GM12878 (cell line): Measurements from ENCODE around the gene DHRS1. TPM values are rescaled to one million over a fixed set of nuclear protein-coding genes. Genes with fewer than 3 reads are reported as not detected.
A peak's percentile ranks its signal among the peaks of the same experiment; 100 is the strongest.

ENCODE experiments used
- ATAC-seq: fragments of 200-7000 bp; cut with Tn5 transposase; 3 replicates; pipeline ENCODE4 v1.9.1; 2020; ENCODE audit warnings: mild to moderate bottlenecking, moderate library complexity
- Bru-seq: library from RNA; stranded (reverse); fragments of 400-500 nt; gene quantifications from one replicate; lab custom pipeline; 2021; lab: Mats Ljungman, UMichigan
- BruChase-seq, 2 experiments: library from RNA; stranded (reverse); fragments of 400-500 nt; gene quantifications; one replicate each; lab custom pipeline; 2021; lab: Mats Ljungman, UMichigan
- BruUV-seq: library from RNA; stranded (reverse); fragments of 400-500 nt; replicated peaks from 2 replicates; lab custom pipeline; 2021; lab: Mats Ljungman, UMichigan
- CTCF ChIA-PET: fragments of 300-600 bp; sonication (Branson Sonifier 250); formaldehyde crosslinking; extraction: SDS; loops from one replicate; lab custom pipeline; 2021; ENCODE audit warnings: inconsistent platforms; lab: Yijun Ruan, JAX
- POLR2A ChIA-PET: fragments of 350-600 bp; formaldehyde crosslinking; extraction: SDS; loops from one replicate; lab custom pipeline; 2021; ENCODE audit warnings: inconsistent platforms; lab: Charles Lee
- RAD21 ChIA-PET: fragments of 300-600 bp; sonication (Branson Sonifier 250); formaldehyde crosslinking; loops from one replicate; lab custom pipeline; 2023; ENCODE audit warnings: antibody characterized with exemption; ENCODE audit not compliant: unreplicated experiment; lab: Charles Lee
- SMC1A ChIA-PET: fragments of 300-600 bp; sonication (Branson Sonifier 250); formaldehyde crosslinking; loops from one replicate; lab custom pipeline; 2023; ENCODE audit not compliant: unreplicated experiment, uncharacterized antibody; lab: Charles Lee
- DNase-seq: peaks from one replicate; pipeline ENCODE4 v3.0.0-alpha.2; 2011; ENCODE audit warnings: low read depth, low spot score
- FAIRE-seq: peaks from 3 replicates; lab custom pipeline; 2011; peaks lifted over from hg19 to GRCh38; lab: Jason Lieb, UNC
- H2AFZ ChIP-seq: 2 replicates; pipeline ENCODE4 v1.6.0; 2011; ENCODE audit warnings: low read depth, low read length, control low read depth; ENCODE audit not compliant: control insufficient read depth
- H3K27ac ChIP-seq: 2 replicates; pipeline ENCODE4 v1.5.1; 2011; ENCODE audit warnings: control low read depth; ENCODE audit not compliant: control insufficient read depth, insufficient read depth
- H3K27me3 ChIP-seq, 2 experiments: replicated peaks in 1 of 2; 2 replicates each; pipeline versions ENCODE4 v1.6.0 to v1.6.1; 2011; ENCODE audit warnings: low read length in 1 of 2; ENCODE audit not compliant: control insufficient read depth in 2 of 2, insufficient read depth in 2 of 2
- H3K36me3 ChIP-seq, 2 experiments: 2 replicates each; pipeline ENCODE4 v1.5.1; 2011; ENCODE audit warnings: low read length in 1 of 2; ENCODE audit not compliant: control insufficient read depth in 2 of 2, insufficient read depth in 2 of 2
- H3K4me1 ChIP-seq: 2 replicates; pipeline ENCODE4 v1.6.1; 2011; ENCODE audit warnings: mild to moderate bottlenecking, low read length, moderate library complexity, mixed read lengths; ENCODE audit not compliant: control insufficient read depth, insufficient read depth
- H3K4me2 ChIP-seq: 2 replicates; pipeline ENCODE4 v1.6.0; 2011; ENCODE audit warnings: control low read depth; ENCODE audit not compliant: control insufficient read depth, insufficient read depth
- H3K4me3 ChIP-seq: fragments of 200-600 bp; sonication (generic); 2 replicates; pipeline ENCODE4 v1.5.1; 2016
- H3K79me2 ChIP-seq: 2 replicates; pipeline ENCODE4 v1.6.0; 2011; ENCODE audit warnings: low read length; ENCODE audit not compliant: control insufficient read depth, insufficient read depth
- H3K9ac ChIP-seq: 2 replicates; pipeline ENCODE4 v1.8.0; 2011; ENCODE audit warnings: low read length, control low read depth, mixed read lengths; ENCODE audit not compliant: control insufficient read depth, insufficient read depth
- H3K9me3 ChIP-seq: replicated peaks from 3 replicates; pipeline ENCODE4 v1.5.1; 2011; ENCODE audit warnings: mild to moderate bottlenecking, low read length; ENCODE audit not compliant: control insufficient read depth, insufficient read depth
- H4K20me1 ChIP-seq: 2 replicates; pipeline ENCODE4 v1.6.0; 2011; ENCODE audit not compliant: control insufficient read depth, insufficient read depth
- BRCA1 ChIP-seq: IDR thresholded peaks from 2 replicates; pipeline ENCODE4 v1.6.1; 2011; ENCODE audit warnings: low read depth, low read length, improper control_type of control experiment
- CHD2 ChIP-seq: IDR thresholded peaks from 2 replicates; pipeline ENCODE4 v1.6.1; 2011; ENCODE audit warnings: low read depth, low read length, improper control_type of control experiment, borderline replicate concordance
- HCFC1 ChIP-seq: fragments of 150-350 bp; IDR thresholded peaks from 2 replicates; pipeline ENCODE4 v1.6.1; 2014; ENCODE audit warnings: low read length
- IKZF2 ChIP-seq, 2 experiments: fragments of 450-650 bp; IDR thresholded peaks; 2 replicates each; pipeline ENCODE4 v1.6.1; 2017; ENCODE audit warnings: mild to moderate bottlenecking in 2 of 2, moderate library complexity in 2 of 2
- MYB ChIP-seq: fragments of 150-350 bp; IDR thresholded peaks from 2 replicates; pipeline ENCODE4 v1.6.1; 2014; ENCODE audit warnings: mild to moderate bottlenecking, low read depth, low read length, borderline replicate concordance
- NFIC ChIP-seq: IDR thresholded peaks from 2 replicates; pipeline ENCODE4 v1.6.1; 2012; ENCODE audit warnings: low read depth, mild to moderate bottlenecking, inconsistent platforms, low read length, moderate library complexity
- POLR2A ChIP-seq: IDR thresholded peaks from 2 replicates; pipeline ENCODE4 v1.6.1; 2011; ENCODE audit warnings: low read depth, mild to moderate bottlenecking, low read length
- RBBP5 ChIP-seq: fragments of 200-600 bp; sonication (generic); conservative IDR thresholded peaks from 2 replicates; pipeline ENCODE4 v1.6.1; 2016
- SMC3 ChIP-seq: IDR thresholded peaks from 2 replicates; pipeline ENCODE4 v1.6.1; 2011; ENCODE audit warnings: low read length, improper control_type of control experiment, borderline replicate concordance
- SREBF1 ChIP-seq: IDR thresholded peaks from 2 replicates; pipeline ENCODE4 v1.6.1; 2012; ENCODE audit warnings: mild to moderate bottlenecking, low read length
- SREBF2 ChIP-seq: IDR thresholded peaks from 2 replicates; pipeline ENCODE4 v1.6.1; 2012; ENCODE audit warnings: mild to moderate bottlenecking, low read length
- SRF ChIP-seq, 2 experiments: IDR thresholded peaks; 2 replicates each; pipeline ENCODE4 v1.6.1; 2011; ENCODE audit warnings: low read depth in 2 of 2, low read length in 2 of 2, mild to moderate bottlenecking in 1 of 2, moderate library complexity in 1 of 2
- YY1 ChIP-seq: IDR thresholded peaks from 2 replicates; pipeline ENCODE4 v1.6.1; 2011; ENCODE audit warnings: low read depth, mild to moderate bottlenecking, low read length
- ZNF217 ChIP-seq: fragments of 450-650 bp; IDR thresholded peaks from 2 replicates; pipeline ENCODE4 v1.6.1; 2017; ENCODE audit warnings: antibody characterized with exemption, mild to moderate bottlenecking
- WGBS: methylation state at CpG from one replicate; pipeline ENCODE4 v1.1.6; 2016; ENCODE audit warnings: low lambda C conversion rate; ENCODE audit not compliant: insufficient replicate concordance, insufficient coverage; ENCODE audit errors: missing lambda C conversion rate; 5-methylcytosine and 5-hydroxymethylcytosine counted together
- in situ Hi-C: fragments of 300-500 bp; cut with MboI; formaldehyde crosslinking; loops from 9 replicates; pipeline ENCODE4 v1.14.3; 2018; ENCODE audit warnings: mixed read lengths
- intact Hi-C: fragments of 100-400 bp; cut with micrococcal nuclease; formaldehyde crosslinking; loops from one replicate; pipeline ENCODE4 v1.14.2; 2022; ENCODE audit not compliant: unreplicated experiment
- long read RNA-seq, 2 experiments: library from polyadenylated mRNA; unstranded; transcript quantifications; one replicate each; pipeline ENCODE4 v2.0.0, GENCODE V29; 2019 to 2020
- polyA minus RNA-seq, 3 experiments: library from RNA; depleted of rRNA, polyadenylated mRNA; stranded (reverse); fragments of >200 nt; gene quantifications; 2 replicates each; pipeline ENCODE4 v1.2.3, GENCODE V29; 2011
- polyA plus RNA-seq, 11 experiments: library from polyadenylated mRNA; depleted of rRNA in 4 of 11; unstranded in 6 of 11; stranded (reverse) in 5 of 11; fragments of >200 nt; fragmentation: Nextera tagmentation in 4 of 11; fragmentation: Illumina TruSeq in 1 of 11; extraction: Ambion mirVana in 4 of 11; extraction: Trizol in 1 of 11; gene quantifications; 1 replicate in 1 of 11; 2 replicates in 10 of 11; pipeline versions ENCODE4 v1.2.1 to v1.2.3, GENCODE V29; 2011 to 2016; ENCODE audit warnings: inconsistent platforms in 2 of 11, missing spikeins in 2 of 11, low read depth in 1 of 11
- total RNA-seq, 4 experiments: library from RNA; depleted of rRNA in 3 of 4; stranded (reverse); fragments of >200 nt in 3 of 4; fragmentation: Illumina TruSeq in 1 of 4; extraction: Trizol in 1 of 4; gene quantifications; 2 replicates each; pipeline versions ENCODE4 v1.2.1 to v1.2.3, GENCODE V29; 2013 to 2021
- TF ChIP-seq, protein P1 (sequence below): IDR thresholded peaks from 2 replicates; pipeline ENCODE4 v1.6.1; 2012; ENCODE audit warnings: low read depth, low read length, improper control_type of control experiment
- TF ChIP-seq, protein P2 (sequence below): IDR thresholded peaks from 2 replicates; pipeline ENCODE4 v1.6.1; 2012; ENCODE audit warnings: low read depth, low read length, improper control_type of control experiment

DHRS1 gene
- 26.2 and 30.6 TPM in 2 replicates for total RNA-seq (2013; cell fraction: nucleolus; rRNA removed)
- total RNA-seq (2014; rRNA removed) (14.0 and 17.6 TPM in 2 replicates), total RNA-seq (2014; rRNA removed; fragmentation: Illumina TruSeq; extraction: Trizol) (12.1 and 12.6 TPM in 2 replicates), total RNA-seq (2021) (23.3 and 26.8 TPM in 2 replicates), polyA plus RNA-seq (2011; rRNA removed) (12.6 and 16.0 TPM in 2 replicates), polyA plus RNA-seq (2014; fragmentation: Illumina TruSeq; extraction: Trizol) (16.9 and 26.1 TPM in 2 replicates), polyA plus RNA-seq (2014; fragmentation: Nextera tagmentation; extraction: Ambion mirVana) (10 to 100 TPM; 44.6 to 45.0 TPM), polyA plus RNA-seq (2014; rRNA removed) (25.3 and 29.2 TPM in 2 replicates), polyA plus RNA-seq (2016; fragmentation: Nextera tagmentation; extraction: Ambion mirVana) (10 to 100 TPM; 30.4 to 32.5 TPM), polyA minus RNA-seq (2011; rRNA and poly(A)+ RNA removed) (28.5 and 60.5 TPM in 2 replicates), Bru-seq, nascent RNA (percentile 74 among the genes with signal in this experiment), BruChase-seq, experiment 1, labeled RNA remaining after a 6-hour chase (percentile 72 among the genes with signal in this experiment), BruChase-seq, experiment 2, labeled RNA remaining after a 2-hour chase (percentile 74 among the genes with signal in this experiment)
- polyA plus RNA-seq (2011; ENCODE audit: low read depth), result 49.4 TPM
- polyA plus RNA-seq (2011; cell fraction: cytosol; rRNA removed), result 57.3 and 58.0 TPM in 2 replicates
- 153 and 174 TPM in 2 replicates for polyA plus RNA-seq (2011; cell fraction: nucleus; rRNA removed)
- polyA plus RNA-seq (2012), result 20.9 and 22.8 TPM in 2 replicates
- polyA minus RNA-seq (2011; cell fraction: cytosol; rRNA and poly(A)+ RNA removed), result 9.2 and 12.8 TPM in 2 replicates
- polyA minus RNA-seq (2011; cell fraction: nucleus; rRNA and poly(A)+ RNA removed), result 19.8 and 27.7 TPM in 2 replicates
- long read RNA-seq, experiment 1, transcript DHRS1-201 (9 exons, 1,480 nt), result major isoform, 11 of 15 reads
- long read RNA-seq, experiment 1, partial matches to known transcripts, result 1 of 15 reads
- long read RNA-seq, experiment 1, other reads (novel, unspliced or antisense), result 3 of 15 reads
- long read RNA-seq, experiment 2, transcript DHRS1-201 (9 exons, 1,480 nt), result major isoform, 72 of 88 reads
- long read RNA-seq, experiment 2, partial matches to known transcripts, result 2 of 88 reads
- long read RNA-seq, experiment 2, other reads (novel, unspliced or antisense), result 10 of 88 reads

DNA sequence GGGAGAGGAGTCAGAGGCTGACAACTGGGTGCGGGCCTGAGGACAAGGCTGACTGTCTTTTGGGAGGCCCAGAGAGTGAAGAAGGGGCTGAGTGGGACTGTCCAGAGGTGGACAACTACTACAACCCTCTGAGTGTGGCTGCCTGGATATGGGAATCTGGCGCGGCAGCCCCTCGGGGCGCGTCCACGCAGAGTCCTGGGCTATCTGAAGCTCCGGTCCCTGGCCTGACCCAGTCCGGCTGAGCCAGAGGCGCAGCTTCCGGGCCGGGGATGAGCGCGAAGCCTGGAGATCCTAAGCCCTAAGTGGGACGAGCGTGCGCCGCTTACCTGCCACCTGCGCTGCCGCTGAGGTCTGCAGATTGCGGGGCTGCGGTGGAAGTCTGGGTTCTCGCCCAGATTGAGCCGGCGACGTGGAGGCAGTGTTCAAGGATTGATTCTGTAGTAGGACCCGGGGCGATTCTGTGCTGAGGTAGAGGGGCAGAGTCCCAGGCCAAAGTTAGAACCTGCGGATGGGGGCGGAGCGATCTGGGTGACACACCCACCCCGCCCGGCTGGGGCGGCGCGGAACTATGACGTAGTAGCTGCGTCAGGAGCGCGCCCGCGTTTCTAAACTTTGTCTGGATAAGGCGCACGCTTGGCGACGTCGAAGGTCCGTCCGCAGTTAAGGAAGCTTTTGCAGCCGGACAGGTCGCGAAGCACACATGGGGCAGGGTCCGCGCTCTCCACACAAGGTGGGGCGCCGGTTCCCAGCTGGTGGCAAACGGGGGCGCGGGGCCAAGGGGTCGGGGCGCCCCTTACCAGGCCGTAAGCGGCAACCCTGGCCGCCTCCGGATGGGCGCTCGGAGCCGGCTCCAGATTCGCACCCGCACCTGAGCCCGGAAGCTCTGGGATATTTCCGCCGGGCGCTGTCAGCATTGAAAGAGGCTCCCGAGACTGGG, at the start of gene DHRS1, which contains the start of gene NOP9:
Gene DHRS1 (minus strand): TSS at position 526 of the 937 bp plus-strand sequence. CDS start 674 bp downstream, outside the sequence.
Gene NOP9 (plus strand): TSS at position 596 of the 937 bp plus-strand sequence. CDS start 105 bp downstream, at position 701.
- Histone ChIP-seq H3K79me2 (peaks cover 23% of the 10 kb centered on the region), H3K27me3 (no peaks in the 10 kb centered on the region), H3K27ac (peak within 1 kb of the TSS; percentile 51), H3K4me3 (peak within 1 kb of the TSS; percentile 96), H3K9me3 (no peaks in the 10 kb centered on the region), H3K4me1 (peaks cover 25% of the 10 kb centered on the region), H3K4me2 (peak within 1 kb of the TSS; percentile 95), H3K36me3 (peaks cover 12 to 30% of the 10 kb centered on the region in 2 experiments), H3K9ac (peak within 1 kb of the TSS; percentile 74), H2AFZ (peak within 1 kb of the TSS; percentile 85), H4K20me1 (no peaks in the 10 kb centered on the region)
- ChIA-PET CTCF (interaction anchor here (0.7 to 13.4 kb wide), 13 partner anchors 9 to 242 kb away, joined by 3 to 368 read pairs (median 5); partner anchors contain the start of genes CIDEB, LTB4R, LTB4R2 and MDP1), SMC1A (interaction anchor here (1.0 to 10.1 kb wide), 9 partner anchors 7 to 139 kb away, joined by 3 to 201 read pairs (median 17); partner anchors contain the start of genes CIDEB, IRF9, MDP1 and RABGGTA), POLR2A (interaction anchor here (0.9 to 9.0 kb wide), 9 partner anchors 8 to 138 kb away, joined by 3 to 118 read pairs (median 5); partner anchors contain the start of genes CIDEB, IRF9, MDP1 and TINF2), RAD21 (interaction anchor here (0.6 to 7.8 kb wide), 16 partner anchors 8 to 406 kb away, joined by 3 to 231 read pairs (median 4); partner anchors contain the start of genes CIDEB, IPO4, MDP1 and RABGGTA)
- FAIRE-seq (peak; percentile 74), ATAC-seq (peak; percentile 79), DNase-seq (peak; percentile 65)
- 1% methylated on average over 75 of the region's 75 CpGs for WGBS
- TSS peak; percentile 75 for BruUV-seq
- in situ Hi-C loops (loop anchor here (5.0 kb wide), 1 partner anchor 57 kb away; the partner anchor contains the start of gene TINF2), intact Hi-C loops (loop anchor here (5.0 kb wide), 2 partner anchors 152 to 207 kb away; partner anchors contain the start of genes PCK2, PSME2 and RNF31)
- TF ChIP-seq POLR2A (peak; percentile 85), RBBP5 (no peak), BRCA1 (no peak), MYB (no peak), SREBF2 (no peak), ZNF217 (no peak), IKZF2 (IDR thresholded peaks at IDR 0.05) (no peak), NFIC (no peak), SMC3 (no peak), CHD2 (peak; percentile 60; the same call in 1 of the 2 replicates), YY1 (peak; percentile 74; the same call in 1 of the 2 replicates), HCFC1 (peak; percentile 78), SREBF1 (no peak), SRF (IDR thresholded peaks at IDR 0.05; ENCODE audit: low read depth in 2 of 2, low read length in 2 of 2) (peak; percentile 25 to 90; a peak in 3 of 4 replicates)
- TF ChIP-seq, protein P1, sequence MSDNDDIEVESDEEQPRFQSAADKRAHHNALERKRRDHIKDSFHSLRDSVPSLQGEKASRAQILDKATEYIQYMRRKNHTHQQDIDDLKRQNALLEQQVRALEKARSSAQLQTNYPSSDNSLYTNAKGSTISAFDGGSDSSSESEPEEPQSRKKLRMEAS, result peak; percentile 73
- TF ChIP-seq, protein P2, sequence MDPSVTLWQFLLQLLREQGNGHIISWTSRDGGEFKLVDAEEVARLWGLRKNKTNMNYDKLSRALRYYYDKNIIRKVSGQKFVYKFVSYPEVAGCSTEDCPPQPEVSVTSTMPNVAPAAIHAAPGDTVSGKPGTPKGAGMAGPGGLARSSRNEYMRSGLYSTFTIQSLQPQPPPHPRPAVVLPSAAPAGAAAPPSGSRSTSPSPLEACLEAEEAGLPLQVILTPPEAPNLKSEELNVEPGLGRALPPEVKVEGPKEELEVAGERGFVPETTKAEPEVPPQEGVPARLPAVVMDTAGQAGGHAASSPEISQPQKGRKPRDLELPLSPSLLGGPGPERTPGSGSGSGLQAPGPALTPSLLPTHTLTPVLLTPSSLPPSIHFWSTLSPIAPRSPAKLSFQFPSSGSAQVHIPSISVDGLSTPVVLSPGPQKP, result no peak
